Loucy (cell line): ENCODE measurements around the gene KLHL6.
"Not testable (repeated sequence)": the region's sequence is repeated elsewhere in the genome, so short reads cannot be mapped to it uniquely, and the experiment has no call there.

ENCODE experiments used
- H2AFZ ChIP-seq: fragments of 200-600 bp; sonication (generic); 2 replicates; pipeline ENCODE4 v1.6.0; 2016; ENCODE audit warnings: antibody characterized with exemption, mild to moderate bottlenecking, low read length, moderate library complexity
- H3F3A ChIP-seq: fragments of 200-600 bp; 2 replicates; pipeline ENCODE4 v1.6.0; 2016; ENCODE audit warnings: antibody characterized with exemption, low read depth, mild to moderate bottlenecking
- H3K27me3 ChIP-seq: fragments of 200-600 bp; sonication (generic); 2 replicates; pipeline ENCODE4 v1.6.1; 2014; ENCODE audit warnings: low read length, mild to moderate bottlenecking; ENCODE audit not compliant: insufficient read depth, poor library complexity, severe bottlenecking
- H3K36me3 ChIP-seq: fragments of 200-600 bp; sonication (generic); 2 replicates; pipeline ENCODE4 v1.6.1; 2016; ENCODE audit warnings: low read length; ENCODE audit not compliant: insufficient read depth
- H3K4me1 ChIP-seq: fragments of 200-600 bp; sonication (generic); 2 replicates; pipeline ENCODE4 v1.5.1; 2014; ENCODE audit warnings: low read length, mild to moderate bottlenecking; ENCODE audit not compliant: insufficient read depth, poor library complexity, severe bottlenecking
- H3K4me2 ChIP-seq: fragments of 200-600 bp; sonication (generic); 2 replicates; pipeline ENCODE4 v1.6.0; 2014; ENCODE audit warnings: antibody characterized with exemption, low read length, low read depth, mild to moderate bottlenecking; ENCODE audit not compliant: poor library complexity, severe bottlenecking
- H3K4me3 ChIP-seq: fragments of 200-600 bp; sonication (generic); 2 replicates; pipeline ENCODE4 v1.5.1; 2014; ENCODE audit warnings: low read length, mild to moderate bottlenecking, mixed read lengths; ENCODE audit not compliant: poor library complexity, severe bottlenecking
- H3K79me2 ChIP-seq: fragments of 200-600 bp; sonication (generic); 2 replicates; pipeline ENCODE4 v1.6.1; 2014; ENCODE audit warnings: low read length; ENCODE audit not compliant: insufficient read depth
- H3K9ac ChIP-seq: fragments of 200-600 bp; sonication (generic); 2 replicates; pipeline ENCODE4 v1.6.0; 2014; ENCODE audit warnings: mild to moderate bottlenecking, low read depth, low read length, moderate library complexity; ENCODE audit not compliant: poor library complexity, severe bottlenecking
- H3K9me2 ChIP-seq: fragments of 200-600 bp; sonication (generic); replicated peaks from 2 replicates; pipeline ENCODE4 v1.6.1; 2016; ENCODE audit warnings: low read depth, low read length, mixed read lengths
- H3K9me3 ChIP-seq: fragments of 200-600 bp; sonication (generic); 2 replicates; pipeline ENCODE4 v1.6.1; 2014; ENCODE audit warnings: mild to moderate bottlenecking, antibody characterized with exemption, low read length, low read depth; ENCODE audit not compliant: insufficient read depth
- H4K20me1 ChIP-seq: fragments of 200-600 bp; sonication (generic); 2 replicates; pipeline ENCODE4 v1.6.0; 2014; ENCODE audit warnings: antibody characterized with exemption, low read length, mild to moderate bottlenecking; ENCODE audit not compliant: insufficient read depth, poor library complexity, severe bottlenecking
- CTCF ChIP-seq: fragments of 200-600 bp; sonication (generic); conservative IDR thresholded peaks from 2 replicates; pipeline ENCODE4 v1.5.1; 2014; ENCODE audit warnings: mild to moderate bottlenecking, antibody characterized with exemption, low read length
- EZH2phosphoT487 ChIP-seq: fragments of 200-600 bp; IDR thresholded peaks from 2 replicates; pipeline ENCODE4 v1.6.1; 2018; ENCODE audit warnings: antibody characterized with exemption, mild to moderate bottlenecking, moderate library complexity, borderline replicate concordance

The KLHL6 gene

DNA sequence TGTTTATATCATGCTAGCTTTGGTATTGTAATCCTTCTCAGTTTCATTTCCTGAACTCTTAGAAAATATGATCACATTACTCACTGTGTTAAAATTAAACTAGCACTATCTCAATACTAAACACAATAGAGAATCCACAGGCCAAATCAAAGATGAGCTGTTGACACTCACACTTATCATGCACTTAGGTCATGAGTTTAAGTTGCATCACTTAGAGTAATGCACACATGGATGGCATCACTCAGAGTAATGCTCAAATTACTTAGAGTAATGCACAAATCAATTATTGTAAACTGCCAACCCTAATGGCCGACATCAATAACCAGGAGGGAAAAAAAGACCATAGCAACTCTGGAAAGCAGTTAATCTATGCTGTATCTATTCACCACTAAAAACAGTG, 87.1 kb downstream of the KLHL6 start:
- Histone ChIP-seq H3K9ac (no peak overlapping the region), H3K4me2 (no peak overlapping the region), H4K20me1 (no peaks in the 10 kb centered on the region), H3K4me3 (no peak overlapping the region), H3K79me2 (no peaks in the 10 kb centered on the region), H3K4me1 (no peaks in the 10 kb centered on the region), H3F3A (no peaks in the 10 kb centered on the region), H3K27me3 (no peaks in the 10 kb centered on the region), H2AFZ (no peak overlapping the region), H3K9me3 (no peaks in the 10 kb centered on the region), H3K36me3 (no peaks in the 10 kb centered on the region), H3K9me2 (no peaks in the 10 kb centered on the region)
- TF ChIP-seq CTCF, result no peak
- TF ChIP-seq EZH2phosphoT487, result no peak

DNA sequence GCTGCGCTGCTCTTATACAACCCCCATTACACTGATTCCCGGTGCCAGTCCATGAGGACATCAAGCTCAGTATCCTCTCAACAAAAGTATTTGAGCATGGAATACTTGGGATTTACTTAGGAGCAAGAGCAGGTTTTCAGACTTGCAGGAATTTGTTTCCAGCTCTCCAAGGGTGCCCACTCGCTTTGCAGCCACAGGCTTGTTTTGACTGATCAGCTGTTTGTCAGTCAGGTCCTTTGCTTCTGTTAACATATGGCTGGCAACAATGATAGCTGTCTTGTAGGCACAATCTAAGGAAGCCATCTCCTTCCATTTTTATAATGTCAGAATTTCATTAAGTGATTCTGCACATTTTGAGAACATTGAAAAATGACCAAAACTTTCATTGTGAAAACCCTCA, 88.9 kb downstream of the KLHL6 start:
- Histone ChIP-seq H3K4me1 (no peaks in the 10 kb centered on the region), H2AFZ (no peak overlapping the region), H3K27me3 (no peaks in the 10 kb centered on the region), H3K9me2 (no peaks in the 10 kb centered on the region), H4K20me1 (no peaks in the 10 kb centered on the region), H3K9ac (no peak overlapping the region), H3K9me3 (no peaks in the 10 kb centered on the region), H3F3A (no peaks in the 10 kb centered on the region), H3K36me3 (no peaks in the 10 kb centered on the region), H3K4me3 (no peak overlapping the region), H3K4me2 (no peak overlapping the region), H3K79me2 (no peaks in the 10 kb centered on the region)
- TF ChIP-seq CTCF, result no peak
- no peak for TF ChIP-seq EZH2phosphoT487

- not testable (repeated sequence) for H4K20me1 ChIP-seq, H3K4me3 ChIP-seq, H3K9me2 ChIP-seq, H3K9me3 ChIP-seq, H3K9ac ChIP-seq, H3K36me3 ChIP-seq, H3K79me2 ChIP-seq, H2AFZ ChIP-seq, H3K4me1 ChIP-seq, H3K4me2 ChIP-seq, H3F3A ChIP-seq, H3K27me3 ChIP-seq
Measured at GRCh38 chr3:183465710-183466109, 89.8 kb downstream of the KLHL6 start.

DNA sequence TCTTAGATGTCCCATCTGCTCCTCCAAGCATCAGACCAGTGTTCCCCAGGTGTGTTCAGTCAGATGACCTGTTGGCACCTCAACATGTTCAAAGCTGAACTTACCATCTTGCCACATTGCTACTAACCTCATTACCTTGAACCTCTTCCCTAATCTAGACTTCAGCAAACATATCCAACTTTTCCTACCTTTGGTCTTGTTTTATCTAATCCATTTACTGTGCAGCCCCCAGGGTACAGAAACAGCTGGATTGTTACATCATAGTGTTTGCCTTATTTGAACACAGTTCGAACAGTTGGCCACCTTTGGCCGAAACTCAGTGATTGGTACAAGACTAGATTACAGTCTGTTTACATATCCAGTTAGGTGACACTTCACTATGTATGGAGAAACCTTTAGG, 91.0 kb downstream of the KLHL6 start:
- no peaks in the 10 kb centered on the region for H4K20me1 ChIP-seq
- no peaks in the 10 kb centered on the region for H3F3A ChIP-seq
- no peak overlapping the region for H3K4me3 ChIP-seq
- no peaks in the 10 kb centered on the region for H3K27me3 ChIP-seq
- H3K9me2 ChIP-seq, result no peaks in the 10 kb centered on the region
- H3K4me1 ChIP-seq, result no peaks in the 10 kb centered on the region
- H3K79me2 ChIP-seq, result no peaks in the 10 kb centered on the region
- no peaks in the 10 kb centered on the region for H3K36me3 ChIP-seq
- H3K4me2 ChIP-seq, result no peak overlapping the region
- TF ChIP-seq CTCF (no peak), EZH2phosphoT487 (no peak)
- H2AFZ ChIP-seq, result no peak overlapping the region
- H3K9ac ChIP-seq, result no peak overlapping the region
- H3K9me3 ChIP-seq, result no peaks in the 10 kb centered on the region
